SK-N-SH (cell line): Measurements from ENCODE around the gene ME3. TPM values are rescaled to one million over a fixed set of nuclear protein-coding genes. Genes with fewer than 3 reads are reported as not detected.

ENCODE experiments used
- CTCF ChIA-PET: fragments of 300-600, 350-600 bp; formaldehyde crosslinking; extraction: SDS; loops from one replicate; lab custom pipeline; 2021; lab: Yijun Ruan, JAX
- POLR2A ChIA-PET: fragments of 350-600 bp; sonication (Branson Sonifier 250); formaldehyde crosslinking; extraction: SDS; loops from one replicate; lab custom pipeline; 2020; ENCODE audit warnings: antibody characterized with exemption, inconsistent platforms; lab: Yijun Ruan, JAX
- DNase-seq: peaks from one replicate; pipeline ENCODE4 v3.0.0; 2012
- H2AFZ ChIP-seq: fragments of 200-600 bp; sonication (generic); 2 replicates; pipeline ENCODE4 v1.8.1; 2016; ENCODE audit warnings: antibody characterized with exemption, mild to moderate bottlenecking, low read depth
- H3F3A ChIP-seq: fragments of 200-600 bp; sonication (generic); replicated peaks from 2 replicates; pipeline ENCODE3; 2016; ENCODE audit warnings: antibody characterized with exemption, mild to moderate bottlenecking; ENCODE audit not compliant: insufficient read depth
- H3K27ac ChIP-seq, 2 experiments: fragments of 200-500 bp in 1 of 2; fragments of 200-600 bp in 1 of 2; sonication (Bioruptor generic) in 1 of 2; sonication (generic), shearing (Covaris generic) in 1 of 2; 2 replicates each; pipeline versions ENCODE4 v1.5.1 to v1.6.1; 2014 to 2016; ENCODE audit warnings: low read depth in 2 of 2, inconsistent platforms in 1 of 2, low read length in 1 of 2, mild to moderate bottlenecking in 1 of 2, mixed read lengths in 1 of 2
- H3K27me3 ChIP-seq: fragments of 200-600 bp; sonication (generic), shearing (Covaris generic); 2 replicates; pipeline ENCODE4 v1.6.1; 2016; ENCODE audit warnings: mixed run types; ENCODE audit not compliant: insufficient read depth
- H3K36me3 ChIP-seq, 2 experiments: fragments of 200-500 bp in 1 of 2; fragments of 200-600 bp in 1 of 2; sonication (Bioruptor generic) in 1 of 2; sonication (generic) in 1 of 2; replicated peaks in 1 of 2; 2 replicates each; pipeline versions ENCODE3 to v1.5.1; 2014 to 2016; ENCODE audit warnings: low read length in 1 of 2, mild to moderate bottlenecking in 1 of 2; ENCODE audit not compliant: insufficient read depth in 2 of 2, control insufficient read depth in 1 of 2
- H3K4me1 ChIP-seq, 2 experiments: fragments of 200-500 bp in 1 of 2; fragments of 200-600 bp in 1 of 2; sonication (Bioruptor generic) in 1 of 2; sonication (generic), shearing (Covaris generic) in 1 of 2; 2 replicates each; pipeline versions ENCODE4 v1.5.1 to v1.6.1; 2014 to 2016; ENCODE audit warnings: low read depth in 1 of 2, low read length in 1 of 2, mixed run types in 1 of 2; ENCODE audit not compliant: insufficient read depth in 2 of 2, control insufficient read depth in 1 of 2
- H3K4me2 ChIP-seq: fragments of 200-600 bp; sonication (generic), shearing (Covaris generic); 2 replicates; pipeline ENCODE4 v1.6.1; 2017; ENCODE audit warnings: mixed run types
- H3K4me3 ChIP-seq, 2 experiments: fragments of 200-500 bp in 1 of 2; fragments of 200-600 bp in 1 of 2; sonication (Bioruptor generic) in 1 of 2; sonication (generic), shearing (Covaris generic) in 1 of 2; 2 replicates each; pipeline versions ENCODE4 v1.5.1 to v1.8.1; 2014 to 2016; ENCODE audit warnings: low read depth in 2 of 2, inconsistent platforms in 1 of 2, low read length in 1 of 2, mild to moderate bottlenecking in 1 of 2, mixed read lengths in 1 of 2, moderate library complexity in 1 of 2
- H3K79me2 ChIP-seq: fragments of 200-600 bp; sonication (generic); 2 replicates; pipeline ENCODE4 v1.8.1; 2017; ENCODE audit warnings: mild to moderate bottlenecking; ENCODE audit not compliant: insufficient read depth
- H3K9ac ChIP-seq: fragments of 200-600 bp; sonication (generic); 2 replicates; pipeline ENCODE4 v1.6.1; 2017; ENCODE audit warnings: mixed run types
- H3K9me2 ChIP-seq: fragments of 200-600 bp; sonication (generic); 2 replicates; pipeline ENCODE4 v1.6.1; 2017; ENCODE audit warnings: mixed run types
- H3K9me3 ChIP-seq: fragments of 200-600 bp; sonication (generic); 2 replicates; pipeline ENCODE4 v1.6.1; 2017; ENCODE audit warnings: mixed run types, mild to moderate bottlenecking, moderate library complexity
- H4K20me1 ChIP-seq: fragments of 200-600 bp; sonication (generic); 2 replicates; pipeline ENCODE4 v1.6.1; 2017; ENCODE audit warnings: mild to moderate bottlenecking, mixed run types; ENCODE audit not compliant: insufficient read depth
- CHD2 ChIP-seq: fragments of 150-350 bp; IDR thresholded peaks from 2 replicates; pipeline ENCODE4 v1.6.1; 2018; ENCODE audit warnings: low read length; ENCODE audit not compliant: partially characterized antibody
- EP300 ChIP-seq, 2 experiments: IDR thresholded peaks; 2 replicates each; pipeline versions ENCODE4 v1.4.0 to v1.6.1; 2012; ENCODE audit warnings: borderline replicate concordance in 1 of 2, low read depth in 1 of 2, low read length in 1 of 2
- EZH2phosphoT487 ChIP-seq: fragments of 200-600 bp; sonication (generic); IDR thresholded peaks from 2 replicates; pipeline ENCODE4 v1.6.1; 2017; ENCODE audit warnings: low read depth, mixed run types, mild to moderate bottlenecking, antibody characterized with exemption, moderate library complexity, borderline replicate concordance
- FOSL2 ChIP-seq: IDR thresholded peaks from 2 replicates; pipeline ENCODE4 v1.4.0; 2012; ENCODE audit warnings: low read depth, mild to moderate bottlenecking, moderate library complexity, borderline replicate concordance
- FOXJ3 ChIP-seq: sonication (generic); formaldehyde crosslinking; IDR thresholded peaks from 2 replicates; pipeline ENCODE4 v1.5.1; 2020; ENCODE audit warnings: mild to moderate bottlenecking, missing genetic modification reagents
- FOXM1 ChIP-seq: IDR thresholded peaks from 2 replicates; pipeline ENCODE4 v1.4.0; 2012; ENCODE audit warnings: low read depth, mild to moderate bottlenecking
- GATA2 ChIP-seq: sonication (generic); formaldehyde crosslinking; IDR thresholded peaks from 2 replicates; pipeline ENCODE4 v1.5.0; 2020; ENCODE audit warnings: mild to moderate bottlenecking, missing genetic modification reagents
- MAX ChIP-seq: IDR thresholded peaks from 2 replicates; pipeline ENCODE4 v1.4.0; 2012; ENCODE audit warnings: low read depth
- MEF2A ChIP-seq: IDR thresholded peaks from 2 replicates; pipeline ENCODE4 v1.4.0; 2012; ENCODE audit warnings: low read depth, borderline replicate concordance
- MXI1 ChIP-seq: IDR thresholded peaks from 2 replicates; pipeline ENCODE4 v1.6.1; 2012; ENCODE audit warnings: mild to moderate bottlenecking, low read depth, low read length, improper control_type of control experiment
- NRF1 ChIP-seq: IDR thresholded peaks from 2 replicates; pipeline ENCODE4 v1.6.1; 2012; ENCODE audit warnings: low read depth, mild to moderate bottlenecking, low read length
- PBX3 ChIP-seq: IDR thresholded peaks from 2 replicates; pipeline ENCODE4; 2012
- RAD21 ChIP-seq: IDR thresholded peaks from 2 replicates; pipeline ENCODE4 v1.6.1; 2012; ENCODE audit warnings: mild to moderate bottlenecking, low read length
- RCOR1 ChIP-seq: fragments of 150-350 bp; IDR thresholded peaks from 2 replicates; pipeline ENCODE4 v1.6.1; 2017; ENCODE audit warnings: antibody characterized with exemption, low read length
- TAF1 ChIP-seq: IDR thresholded peaks from 2 replicates; pipeline ENCODE4 v1.6.1; 2012; ENCODE audit warnings: low read depth, mild to moderate bottlenecking, low read length, moderate library complexity, borderline replicate concordance
- TCF12 ChIP-seq: IDR thresholded peaks from 2 replicates; pipeline ENCODE4 v1.4.0; 2012
- ZBTB33 ChIP-seq: IDR thresholded peaks from 2 replicates; pipeline ENCODE4 v1.4.0; 2012; ENCODE audit warnings: low read depth, borderline replicate concordance
- WGBS: methylation state at CpG from one replicate; pipeline ENCODE4 v1.1.6; 2017; ENCODE audit warnings: low lambda C conversion rate; 5-methylcytosine and 5-hydroxymethylcytosine counted together
- polyA plus RNA-seq, 3 experiments: library from polyadenylated mRNA; depleted of rRNA; stranded (reverse); fragments of >200 nt; gene quantifications; 2 replicates each; pipeline ENCODE4 v1.2.3, GENCODE V29; 2012
- TF ChIP-seq, protein P1 (sequence below): IDR thresholded peaks from 2 replicates; pipeline ENCODE4 v1.4.0; 2012; ENCODE audit warnings: low read depth, borderline replicate concordance
- TF ChIP-seq, protein P2 (sequence below): fragments of 150-350 bp; IDR thresholded peaks from 2 replicates; pipeline ENCODE4 v1.6.1; 2017; ENCODE audit warnings: antibody characterized with exemption, low read length, low read depth, borderline replicate concordance

ME3 gene
- polyA plus RNA-seq, 1 of the 3 experiments (the other 2 are of a cell fraction) = 22.0 TPM

- POLR2A ChIA-PET = no interaction called here
Measured at GRCh38 chr11:86553265-86553664, 119.2 kb downstream of the ME3 start.

GRCh38 chr11:86551288-86552092 is 120.9 kb downstream of the ME3 start:
- 46% methylated on average over 3 of the region's 4 CpGs for WGBS
- POLR2A ChIA-PET = no interaction called here
- CTCF ChIA-PET = interaction anchor here (0.6 to 1.2 kb wide), 2 partner anchors 57 to 998 kb away, joined by 3 to 4 read pairs; no protein-coding TSS in a partner anchor
- TF ChIP-seq EP300 (IDR thresholded peaks at IDR 0.05; ENCODE audit: borderline replicate concordance in 1 of 2, low read depth in 1 of 2, low read length in 1 of 2) (peak in 1 of 2 experiments; percentile 77; a peak in 1 of 4 replicates), MAX (peak; percentile 34; the same call in 1 of the 2 replicates), PBX3 (peak; percentile 79), TAF1 (no peak), NRF1 (no peak), TCF12 (peak; percentile 83), FOSL2 (peak; percentile 76), ZBTB33 (no peak), MXI1 (no peak)

More at GRCh38 chr11:86553265-86553664, 119.2 kb downstream of the ME3 start:
- H3K4me2 ChIP-seq = no peak overlapping the region
- H3K4me3 ChIP-seq = no peak overlapping the region
- TF ChIP-seq CHD2 (no peak), EZH2phosphoT487 (no peak), TCF12 (no peak), RAD21 (no peak), FOXJ3 (CRISPR knock-in tag) (no peak), NRF1 (no peak), GATA2 (CRISPR knock-in tag) (no peak), MEF2A (no peak), RCOR1 (no peak), FOXM1 (no peak), EP300 (IDR thresholded peaks at IDR 0.05; ENCODE audit: borderline replicate concordance in 1 of 2, low read depth in 1 of 2, low read length in 1 of 2) (no peak), PBX3 (no peak), TAF1 (no peak), FOSL2 (no peak)
- TF ChIP-seq, protein P1, sequence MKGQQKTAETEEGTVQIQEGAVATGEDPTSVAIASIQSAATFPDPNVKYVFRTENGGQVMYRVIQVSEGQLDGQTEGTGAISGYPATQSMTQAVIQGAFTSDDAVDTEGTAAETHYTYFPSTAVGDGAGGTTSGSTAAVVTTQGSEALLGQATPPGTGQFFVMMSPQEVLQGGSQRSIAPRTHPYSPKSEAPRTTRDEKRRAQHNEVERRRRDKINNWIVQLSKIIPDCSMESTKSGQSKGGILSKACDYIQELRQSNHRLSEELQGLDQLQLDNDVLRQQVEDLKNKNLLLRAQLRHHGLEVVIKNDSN = no peak
- TF ChIP-seq, protein P2, sequence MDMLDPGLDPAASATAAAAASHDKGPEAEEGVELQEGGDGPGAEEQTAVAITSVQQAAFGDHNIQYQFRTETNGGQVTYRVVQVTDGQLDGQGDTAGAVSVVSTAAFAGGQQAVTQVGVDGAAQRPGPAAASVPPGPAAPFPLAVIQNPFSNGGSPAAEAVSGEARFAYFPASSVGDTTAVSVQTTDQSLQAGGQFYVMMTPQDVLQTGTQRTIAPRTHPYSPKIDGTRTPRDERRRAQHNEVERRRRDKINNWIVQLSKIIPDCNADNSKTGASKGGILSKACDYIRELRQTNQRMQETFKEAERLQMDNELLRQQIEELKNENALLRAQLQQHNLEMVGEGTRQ = no peak
- TF ChIP-seq, all 33 proteins: peak for 0
- no peaks in the 10 kb centered on the region for H3K79me2 ChIP-seq
- no peaks in the 10 kb centered on the region for H3K36me3 ChIP-seq
- WGBS = 78% methylated on average over 3 of the region's 4 CpGs
- no peaks in the 10 kb centered on the region for H3K9me2 ChIP-seq
- CTCF ChIA-PET = no interaction called here
- H3K27me3 ChIP-seq = no peaks in the 10 kb centered on the region
- H3K27ac ChIP-seq = no peak overlapping the region
- no peaks in the 10 kb centered on the region for H3K9me3 ChIP-seq
- DNase-seq = no peak
- peaks cover 0 to 17% of the 10 kb centered on the region in 2 experiments; a peak in 3 of 4 replicates for H3K4me1 ChIP-seq
- H3K9ac ChIP-seq = no peak overlapping the region
- no peaks in the 10 kb centered on the region for H4K20me1 ChIP-seq
- H2AFZ ChIP-seq = no peak overlapping the region
- peaks cover 17% of the 10 kb centered on the region for H3F3A ChIP-seq

More at GRCh38 chr11:86551288-86552092, 120.9 kb downstream of the ME3 start:
- no peaks in the 10 kb centered on the region for H3K79me2 ChIP-seq
- H3K9me2 ChIP-seq = no peaks in the 10 kb centered on the region
- H4K20me1 ChIP-seq = no peaks in the 10 kb centered on the region
- H3K27me3 ChIP-seq = no peaks in the 10 kb centered on the region
- H3K9me3 ChIP-seq = no peaks in the 10 kb centered on the region
- DNase-seq = no peak
- peaks cover 25% of the 10 kb centered on the region for H3F3A ChIP-seq
- H3K4me3 ChIP-seq = peak overlapping the region in 1 of 2 experiments; percentile 20; a peak in 1 of 4 replicates
- H3K9ac ChIP-seq = no peak overlapping the region
- H2AFZ ChIP-seq = no peak overlapping the region
- H3K4me1 ChIP-seq = peaks cover 6 to 24% of the 10 kb centered on the region in 2 experiments
- peak overlapping the region in 1 of 2 experiments; percentile 48; a peak in 2 of 4 replicates for H3K27ac ChIP-seq
- H3K36me3 ChIP-seq = no peaks in the 10 kb centered on the region
- peak overlapping the region; percentile 56 for H3K4me2 ChIP-seq
